Panc1 (cell line): ENCODE measurements around the gene FGF19.

Experiments used
- POLR2AphosphoS5 ChIP-seq: IDR thresholded peaks from 2 replicates; pipeline ENCODE4 v1.6.1; 2012; ENCODE audit warnings: mild to moderate bottlenecking, low read depth, low read length, moderate library complexity
- TF ChIP-seq, protein P1 (sequence below): fragments of 450-650 bp; IDR thresholded peaks from 2 replicates; pipeline ENCODE4 v1.5.1; 2017; ENCODE audit warnings: mild to moderate bottlenecking

DNA sequence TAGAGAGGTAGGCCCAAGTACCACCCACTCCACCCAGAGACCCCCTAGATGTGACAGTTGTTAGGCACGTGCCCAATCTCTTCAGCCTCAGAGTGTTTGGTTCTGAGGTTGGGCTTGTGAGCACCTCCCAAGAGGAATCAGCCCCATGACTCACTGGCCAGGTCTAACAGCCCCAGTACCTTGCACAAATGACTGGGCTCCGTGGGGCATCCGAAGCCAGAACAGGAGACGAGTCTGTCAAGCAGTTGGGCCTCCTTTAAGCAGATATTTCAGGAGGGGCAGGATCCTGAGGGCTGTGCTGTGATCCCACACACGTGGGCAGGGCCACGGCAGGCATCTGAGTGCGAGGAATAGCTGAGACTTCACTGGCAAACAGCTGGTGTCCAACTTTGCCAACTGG is 29.1 kb upstream of the FGF19 start:
- TF ChIP-seq, protein P1, sequence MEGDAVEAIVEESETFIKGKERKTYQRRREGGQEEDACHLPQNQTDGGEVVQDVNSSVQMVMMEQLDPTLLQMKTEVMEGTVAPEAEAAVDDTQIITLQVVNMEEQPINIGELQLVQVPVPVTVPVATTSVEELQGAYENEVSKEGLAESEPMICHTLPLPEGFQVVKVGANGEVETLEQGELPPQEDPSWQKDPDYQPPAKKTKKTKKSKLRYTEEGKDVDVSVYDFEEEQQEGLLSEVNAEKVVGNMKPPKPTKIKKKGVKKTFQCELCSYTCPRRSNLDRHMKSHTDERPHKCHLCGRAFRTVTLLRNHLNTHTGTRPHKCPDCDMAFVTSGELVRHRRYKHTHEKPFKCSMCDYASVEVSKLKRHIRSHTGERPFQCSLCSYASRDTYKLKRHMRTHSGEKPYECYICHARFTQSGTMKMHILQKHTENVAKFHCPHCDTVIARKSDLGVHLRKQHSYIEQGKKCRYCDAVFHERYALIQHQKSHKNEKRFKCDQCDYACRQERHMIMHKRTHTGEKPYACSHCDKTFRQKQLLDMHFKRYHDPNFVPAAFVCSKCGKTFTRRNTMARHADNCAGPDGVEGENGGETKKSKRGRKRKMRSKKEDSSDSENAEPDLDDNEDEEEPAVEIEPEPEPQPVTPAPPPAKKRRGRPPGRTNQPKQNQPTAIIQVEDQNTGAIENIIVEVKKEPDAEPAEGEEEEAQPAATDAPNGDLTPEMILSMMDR = no peak
- no peak for TF ChIP-seq POLR2AphosphoS5
